GM19238 (cell line): ENCODE measurements around the gene PCBP1.
"Not testable (repeated sequence)": the region's sequence is repeated elsewhere in the genome, so short reads cannot be mapped to it uniquely, and the experiment has no call there.

Experiments used
- DNase-seq: peaks from one replicate; pipeline ENCODE4 v3.0.0; 2011; ENCODE audit warnings: low spot score; ENCODE audit not compliant: insufficient read length

PCBP1 gene

GRCh38 chr2:70123051-70123828 lies 36.0 kb downstream of the PCBP1 start:
- DNase-seq: no peak

- DNase-seq: no peak
Measured at GRCh38 chr2:70123829-70124116, 36.5 kb downstream of the PCBP1 start.

GRCh38 chr2:70124983-70125480 lies 37.8 kb downstream of the PCBP1 start:
- DNase-seq: no peak

DNA sequence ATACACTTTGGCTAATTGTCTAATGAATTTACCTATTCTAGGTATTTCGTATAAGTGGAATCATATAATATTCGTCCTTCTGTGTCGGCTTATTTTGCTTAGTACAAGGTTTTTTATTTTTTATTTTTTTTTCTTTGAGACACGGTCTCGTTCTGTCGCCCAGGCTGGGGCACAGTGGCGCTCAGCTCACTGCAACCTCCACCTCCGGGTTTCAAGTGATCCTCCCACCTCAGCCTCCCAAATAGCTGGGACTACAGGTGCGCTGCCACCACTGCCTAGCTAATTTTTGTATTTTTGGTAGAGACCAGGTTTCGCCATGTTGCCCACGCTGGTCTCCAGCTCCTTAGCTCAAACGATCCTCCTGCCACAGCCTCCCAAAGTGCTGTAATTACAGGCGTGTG lies 38.2 kb downstream of the PCBP1 start:
- DNase-seq: no peak

DNA sequence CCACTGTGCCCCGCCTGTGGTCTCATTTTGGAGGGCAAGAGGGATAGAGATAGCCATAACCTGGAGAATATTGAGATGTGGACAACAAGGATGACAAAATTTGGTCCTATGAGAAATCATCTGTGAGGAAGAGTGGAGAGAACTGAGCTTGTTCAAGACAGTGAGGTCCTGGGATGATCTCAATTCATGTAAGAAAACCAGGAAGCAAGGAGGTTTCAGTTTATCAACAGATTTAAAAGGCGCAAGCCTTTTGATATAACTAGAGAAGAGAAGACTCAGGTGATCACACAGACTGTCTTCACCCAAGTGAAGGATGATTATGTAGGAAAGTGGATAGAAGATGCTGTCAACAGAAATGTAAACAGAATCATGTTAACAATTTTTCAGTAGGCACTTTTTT lies 39.1 kb downstream of the PCBP1 start:
- DNase-seq: no peak

DNA sequence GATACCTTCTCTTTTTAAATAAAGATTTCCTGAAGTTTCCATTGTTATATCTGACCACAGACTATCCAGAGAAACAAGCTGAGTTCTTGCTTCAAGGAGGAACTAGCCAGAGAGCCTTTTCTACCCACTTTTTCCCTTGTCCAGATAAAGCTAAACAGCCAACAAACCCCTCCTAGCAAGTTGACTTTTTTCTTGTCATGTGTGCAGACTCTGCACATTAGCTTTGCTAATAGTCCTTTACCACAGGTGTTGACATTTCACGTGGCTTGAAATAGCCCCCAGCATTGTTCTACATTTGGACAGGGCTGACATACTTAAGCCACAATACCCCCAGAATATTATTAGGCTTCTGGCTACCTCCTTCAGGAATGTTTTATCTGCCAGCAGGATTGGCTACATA lies 40.7 kb downstream of the PCBP1 start:
- no peak for DNase-seq

GRCh38 chr2:70131344-70132143 lies 44.3 kb downstream of the PCBP1 start:
- DNase-seq: not testable (repeated sequence)

DNA sequence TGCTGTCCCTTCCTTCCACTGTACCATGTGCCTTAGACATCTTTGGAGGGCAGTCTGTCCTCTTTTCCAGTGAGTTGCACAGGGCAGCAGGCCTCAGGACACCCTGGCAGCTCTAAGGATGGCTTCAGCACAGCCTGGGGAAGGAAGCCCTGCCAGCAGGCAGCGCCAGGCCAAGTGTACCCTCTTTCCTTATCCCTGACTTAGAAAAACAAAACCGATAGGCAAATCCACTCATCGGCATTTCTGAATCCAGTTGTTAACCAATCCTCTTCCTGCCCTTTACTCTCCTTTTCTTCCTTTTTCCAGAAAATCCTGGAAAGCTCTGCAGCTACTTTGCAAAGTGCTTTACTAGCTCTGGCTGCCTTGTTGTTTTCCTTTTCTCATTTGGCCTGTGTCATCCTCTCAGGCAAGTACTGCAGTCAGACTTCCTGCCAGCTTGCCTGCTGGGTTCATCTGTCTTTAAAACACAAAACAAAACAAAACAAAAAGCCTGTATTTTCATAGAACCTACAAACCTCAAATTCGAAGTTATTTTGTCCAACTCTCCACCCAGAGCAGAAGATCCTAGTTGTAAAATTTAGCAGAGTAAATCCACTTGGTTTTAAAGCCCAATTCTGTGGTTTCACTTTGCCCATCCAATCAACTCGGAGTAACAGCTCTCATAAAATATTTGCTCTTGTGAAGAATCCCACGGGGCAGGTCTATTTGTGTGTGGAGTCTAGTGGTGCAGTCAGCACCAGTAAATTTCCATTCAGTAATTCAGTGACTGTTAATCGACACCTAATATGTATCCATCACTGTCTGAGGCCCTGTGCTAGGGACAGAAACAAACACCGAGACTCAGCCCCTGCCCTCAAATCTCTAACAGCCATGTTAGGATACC lies 45.2 kb downstream of the PCBP1 start:
- no peak for DNase-seq

DNA sequence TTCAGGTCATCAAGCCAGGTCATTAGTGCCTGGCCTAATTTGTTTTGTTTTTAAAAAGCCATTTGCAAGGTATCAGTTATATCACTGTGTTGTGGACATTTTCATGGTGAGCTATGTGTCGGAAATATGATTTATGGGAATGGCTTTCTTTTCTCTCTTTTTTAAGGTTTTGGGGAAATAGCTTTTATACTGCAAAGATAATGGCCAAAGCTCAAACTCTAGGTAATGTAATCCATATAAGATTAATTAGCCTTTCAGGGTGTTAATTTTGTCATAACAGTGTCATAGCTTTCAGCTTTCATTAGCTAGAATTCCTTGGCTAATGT lies 45.8 kb downstream of the PCBP1 start:
- no peak for DNase-seq

DNA sequence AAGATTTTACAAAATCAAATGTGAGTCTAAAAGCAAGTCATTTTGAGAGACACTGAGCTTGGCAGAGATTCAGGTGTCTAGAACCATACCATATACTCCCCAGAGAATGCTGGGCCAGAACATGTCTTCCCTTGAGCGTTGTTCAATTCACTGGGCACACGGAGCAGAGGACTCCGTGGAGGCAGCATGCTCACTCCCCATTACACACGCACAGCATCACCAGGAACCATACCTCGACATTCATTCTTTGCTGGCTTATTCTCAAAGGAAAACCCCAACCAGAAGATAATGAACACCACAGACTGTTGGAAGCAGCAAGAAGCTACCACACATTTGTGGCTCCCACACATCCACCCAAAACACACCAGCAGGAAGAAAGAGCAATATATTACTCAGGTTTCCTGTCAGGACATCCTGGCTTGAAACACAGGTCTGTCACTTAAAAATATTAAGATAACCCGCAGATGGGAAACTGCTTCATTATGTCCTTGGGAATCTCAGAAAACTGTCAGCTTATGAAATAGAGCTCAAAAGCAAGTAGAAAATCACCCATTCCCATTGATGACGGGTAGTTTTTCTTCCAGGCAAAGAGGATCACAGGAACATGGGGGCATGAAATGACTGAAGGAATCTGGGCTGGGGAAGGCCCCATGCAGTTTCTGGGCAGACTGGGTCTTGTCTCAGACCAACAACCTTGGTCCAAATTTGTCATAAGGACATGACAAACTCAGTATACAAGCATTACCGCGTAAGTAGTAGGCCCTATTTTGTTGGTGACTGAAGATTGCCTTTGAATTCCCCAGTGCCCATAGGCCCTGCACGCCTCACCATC lies 46.4 kb downstream of the PCBP1 start:
- no peak for DNase-seq

DNA sequence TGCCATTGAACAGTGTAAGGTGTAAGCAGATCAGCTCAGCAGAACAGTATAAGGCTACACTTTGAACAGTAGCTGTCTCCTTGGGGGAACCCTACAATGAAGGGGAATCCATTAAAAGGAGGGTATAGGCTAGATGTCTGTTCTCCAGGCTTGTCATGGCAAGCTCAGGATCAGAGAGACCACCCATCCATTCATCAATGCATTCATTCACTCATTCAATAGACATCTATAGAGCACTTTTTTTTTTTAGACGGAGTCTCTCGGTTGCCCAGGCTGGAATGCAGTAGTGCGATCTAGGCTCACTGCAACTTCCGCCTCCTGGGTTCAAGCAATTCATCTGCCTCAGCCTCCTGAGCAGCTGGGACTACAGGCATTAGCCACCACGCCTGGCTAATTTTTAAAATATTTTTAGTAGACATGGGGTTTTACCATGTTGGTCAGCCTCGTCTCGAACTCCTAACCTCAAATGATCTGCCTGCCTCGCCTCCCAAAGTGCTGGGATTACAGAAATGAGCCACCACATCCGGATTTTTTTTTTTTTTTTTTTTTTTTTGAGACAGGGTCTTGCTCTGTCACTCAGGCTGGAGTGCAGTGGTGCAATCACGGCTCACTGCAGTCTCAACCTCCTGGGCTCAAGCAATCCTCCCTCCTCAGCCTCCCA lies 47.2 kb downstream of the PCBP1 start:
- not testable (repeated sequence) for DNase-seq
